Endothelial cell of umbilical vein (primary cell): ENCODE measurements around the gene OR10J4. TPM values are rescaled to one million over a fixed set of nuclear protein-coding genes. Genes with fewer than 3 reads are reported as not detected.

Experiments used
- BruUV-seq: library from RNA; stranded (reverse); fragments of 400-500 nt; replicated peaks from 2 replicates; lab custom pipeline; 2021; lab: Mats Ljungman, UMichigan
- CTCF ChIA-PET: fragments of 300-600, 350-600 bp; sonication (Branson Sonifier 250); formaldehyde crosslinking; loops from one replicate; lab custom pipeline; 2021; ENCODE audit warnings: antibody characterized with exemption, inconsistent platforms; lab: Charles Lee
- POLR2A ChIA-PET: fragments of 300-600, 350-600 bp; sonication (Branson Sonifier 250); formaldehyde crosslinking; loops from one replicate; lab custom pipeline; 2021; ENCODE audit warnings: antibody characterized with exemption, inconsistent platforms; lab: Charles Lee
- DNase-seq: peaks from one replicate; pipeline ENCODE4 v3.0.0-alpha.2; 2011; ENCODE audit warnings: low read depth, low spot score
- FAIRE-seq: peaks from 2 replicates; lab custom pipeline; 2011; peaks lifted over from hg19 to GRCh38; lab: Jason Lieb, UNC
- H2AFZ ChIP-seq: 2 replicates; pipeline ENCODE4 v1.6.0; 2012; ENCODE audit warnings: low read depth, low read length, control low read depth, inconsistent platforms
- H3K27ac ChIP-seq: 2 replicates; pipeline ENCODE4 v1.5.1; 2011; ENCODE audit warnings: low read depth, mild to moderate bottlenecking, control low read depth, low read length, moderate library complexity; ENCODE audit not compliant: insufficient read depth
- H3K27me3 ChIP-seq, 2 experiments: 2 replicates each; pipeline versions ENCODE4 v1.6.0 to v1.6.1; 2011; ENCODE audit warnings: low read length in 2 of 2, mixed read lengths in 1 of 2; ENCODE audit not compliant: control insufficient read depth in 2 of 2, insufficient read depth in 2 of 2
- H3K36me3 ChIP-seq, 2 experiments: 2 replicates in 1 of 2; 3 replicates in 1 of 2; pipeline ENCODE4 v1.5.1; 2011; ENCODE audit warnings: low read length in 2 of 2, mild to moderate bottlenecking in 1 of 2, moderate library complexity in 1 of 2; ENCODE audit not compliant: control insufficient read depth in 2 of 2, insufficient read depth in 2 of 2; ENCODE audit errors: extremely low read depth in 1 of 2
- H3K4me1 ChIP-seq: 3 replicates; pipeline ENCODE4 v1.5.1; 2011; ENCODE audit warnings: mild to moderate bottlenecking, low read length; ENCODE audit not compliant: control insufficient read depth, insufficient read depth; ENCODE audit errors: extremely low read depth
- H3K4me2 ChIP-seq: 2 replicates; pipeline ENCODE4 v1.6.1; 2011; ENCODE audit warnings: low read length, control low read depth, mixed read lengths; ENCODE audit not compliant: insufficient read depth
- H3K4me3 ChIP-seq, 3 experiments: fragments of 200-600 bp in 1 of 3; sonication (generic), shearing (Covaris generic) in 1 of 3; replicated peaks in 1 of 3; 2 replicates each; pipeline ENCODE4 v1.5.1; 2011 to 2016; ENCODE audit warnings: control low read depth in 3 of 3, low read length in 3 of 3, mild to moderate bottlenecking in 2 of 3, inconsistent platforms in 1 of 3, low read depth in 1 of 3, moderate library complexity in 1 of 3; ENCODE audit not compliant: insufficient read depth in 1 of 3
- H3K79me2 ChIP-seq: 2 replicates; pipeline ENCODE4 v1.6.0; 2012; ENCODE audit warnings: low read length, inconsistent platforms; ENCODE audit not compliant: control insufficient read depth, insufficient read depth
- H3K9ac ChIP-seq: replicated peaks from 2 replicates; pipeline ENCODE3; 2011; ENCODE audit warnings: low read length, control low read depth; ENCODE audit not compliant: insufficient read depth; ENCODE audit errors: extremely low read depth
- H3K9me1 ChIP-seq: replicated peaks from 3 replicates; pipeline ENCODE4 v1.6.0; 2011; ENCODE audit warnings: mild to moderate bottlenecking, low read length; ENCODE audit not compliant: control insufficient read depth, insufficient read depth; ENCODE audit errors: extremely low read depth
- H3K9me3 ChIP-seq: replicated peaks from 2 replicates; pipeline ENCODE4 v1.5.1; 2012; ENCODE audit warnings: low read length, inconsistent platforms; ENCODE audit not compliant: control insufficient read depth, insufficient read depth
- H4K20me1 ChIP-seq: replicated peaks from 2 replicates; pipeline ENCODE3; 2011; ENCODE audit warnings: mild to moderate bottlenecking, low read length; ENCODE audit not compliant: control insufficient read depth, insufficient read depth; ENCODE audit errors: extremely low read depth
- CTCF ChIP-seq, 2 donors: IDR thresholded peaks; 1 replicate in 1 of 2; 2 replicates in 1 of 2; pipeline ENCODE4 v1.5.1; 2011; ENCODE audit warnings: low read length in 2 of 2, mild to moderate bottlenecking in 2 of 2, moderate library complexity in 2 of 2, control low read depth in 1 of 2, inconsistent platforms in 1 of 2, low read depth in 1 of 2; ENCODE audit not compliant: insufficient read depth in 1 of 2; ENCODE audit errors: extremely low read depth in 1 of 2
- FOS ChIP-seq: IDR thresholded peaks from 2 replicates; pipeline ENCODE4 v1.6.1; 2011; ENCODE audit warnings: mild to moderate bottlenecking, low read length, moderate library complexity, borderline replicate concordance; ENCODE audit not compliant: insufficient read depth
- GATA2 ChIP-seq: IDR thresholded peaks from 2 replicates; pipeline ENCODE4 v1.7.0; 2011; ENCODE audit warnings: low read depth, mild to moderate bottlenecking, moderate library complexity, mixed read lengths, low read length; ENCODE audit not compliant: insufficient read length, insufficient read depth
- JUN ChIP-seq: IDR thresholded peaks from 2 replicates; pipeline ENCODE4 v1.6.1; 2011; ENCODE audit warnings: borderline replicate concordance, low read depth; ENCODE audit not compliant: insufficient read length, insufficient read depth
- MAX ChIP-seq: IDR thresholded peaks from 2 replicates; pipeline ENCODE4 v1.6.1; 2011; ENCODE audit not compliant: insufficient read depth, insufficient read length
- MYC ChIP-seq: IDR thresholded peaks from one replicate; pipeline ENCODE4 v1.6.1; 2011; ENCODE audit warnings: mild to moderate bottlenecking, low read depth, low read length
- POLR2AphosphoS5 ChIP-seq: IDR thresholded peaks from 2 replicates; pipeline ENCODE4 v1.6.1; 2012; ENCODE audit warnings: low read depth, mild to moderate bottlenecking, control low read depth, low read length, moderate library complexity; ENCODE audit not compliant: insufficient read depth
- dilution Hi-C: fragments of 300-500 bp; cut with MboI; formaldehyde crosslinking; loops from one replicate; pipeline ENCODE4 v1.15.0; 2019; ENCODE audit warnings: low sequenced_read_pairs; ENCODE audit not compliant: extremely low pct_ligation_motif_present
- intact Hi-C: fragments of 100-400 bp; cut with micrococcal nuclease; formaldehyde crosslinking; loops from one replicate; pipeline ENCODE4 v1.10.0; 2022
- polyA plus RNA-seq, 4 experiments: library from polyadenylated mRNA; depleted of rRNA in 3 of 4; stranded (reverse) in 3 of 4; unstranded in 1 of 4; fragments of >200 nt; gene quantifications; 2 replicates each; pipeline versions ENCODE4 v1.2.1 to v1.2.3, GENCODE V29; 2011 to 2012; ENCODE audit warnings: missing spikeins in 1 of 4
- total RNA-seq: library from RNA; stranded (reverse); gene quantifications from 2 replicates; pipeline ENCODE4 v1.2.3, GENCODE V29; 2021

OR10J4 gene
- total and polyA plus RNA-seq, 2 donors (not counting 3 experiments of a cell fraction or from before 2014, with no cell fraction given): not detected

- CTCF ChIA-PET: interaction anchor here (0.7 to 1.5 kb wide), 8 partner anchors 10 to 390 kb away, joined by 3 to 12 read pairs (median 4); partner anchors contain the start of gene DUSP23
- Histone ChIP-seq H3K4me3 (peak overlapping the region in 1 of 3 experiments; percentile 39), H2AFZ (no peak overlapping the region), H3K27ac (peak overlapping the region; percentile 90), H3K27me3 (no peaks in the 10 kb centered on the region), H3K36me3 (no peaks in the 10 kb centered on the region), H3K79me2 (no peaks in the 10 kb centered on the region), H3K9me1 (no peaks in the 10 kb centered on the region), H3K9me3 (no peaks in the 10 kb centered on the region), H3K9ac (peak overlapping the region; percentile 34), H3K4me2 (peak overlapping the region; percentile 85), H3K4me1 (peaks cover 10% of the 10 kb centered on the region), H4K20me1 (no peaks in the 10 kb centered on the region)
- dilution Hi-C loops: no loop called here
- intact Hi-C loops: loop anchor here (2.0 to 5.0 kb wide), 4 partner anchors 40 to 372 kb away; partner anchors contain the start of gene DUSP23
- DNase-seq: peak; percentile 98
- peak; percentile 94 for FAIRE-seq
- BruUV-seq: no TSS peak
- TF ChIP-seq MYC: no peak
- TF ChIP-seq FOS: peak; percentile 70
- TF ChIP-seq JUN: peak; percentile 72
- peak; percentile 45 for TF ChIP-seq POLR2AphosphoS5
- TF ChIP-seq MAX: no peak
- peak; percentile 98 for TF ChIP-seq GATA2
- POLR2A ChIA-PET: no interaction called here
Observed at GRCh38 chr1:159408862-159409400, 23.1 kb upstream of the OR10J4 start.

DNA sequence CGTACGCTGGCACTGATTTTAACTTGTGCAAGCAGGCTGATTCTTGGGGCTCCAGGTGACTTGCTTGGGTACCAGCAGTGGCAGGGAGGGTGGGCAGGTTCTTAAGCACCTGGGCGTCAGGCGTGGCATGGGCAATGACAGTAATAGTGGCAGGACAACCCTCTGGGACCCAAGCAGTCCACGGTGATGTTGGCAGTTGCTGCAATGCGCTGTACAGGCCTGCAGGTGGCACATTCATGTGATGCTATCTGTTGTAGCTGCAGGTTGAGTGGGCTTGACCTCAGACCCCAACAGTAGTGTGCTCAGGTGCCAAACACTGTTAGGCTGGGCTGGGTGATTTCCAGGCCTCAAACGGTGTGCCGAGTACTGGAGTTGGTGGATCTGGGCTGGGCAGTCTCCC lies 10.2 kb upstream of the OR10J4 start:
- TF ChIP-seq JUN (no peak), FOS (no peak), CTCF (IDR thresholded peaks at IDR 0.05; ENCODE audit: extremely low read depth in 1 of 2, insufficient read depth in 1 of 2, low read depth in 1 of 2, low read length in 2 of 2) (peak in 1 of 2 donors; percentile 22), MYC (no peak)
- CTCF ChIA-PET: no interaction called here
- BruUV-seq: no TSS peak
- Histone ChIP-seq H3K4me1 (no peaks in the 10 kb centered on the region), H3K4me2 (no peak overlapping the region), H4K20me1 (no peaks in the 10 kb centered on the region), H3K79me2 (no peaks in the 10 kb centered on the region), H3K27ac (no peak overlapping the region), H2AFZ (no peak overlapping the region), H3K9me3 (no peaks in the 10 kb centered on the region), H3K36me3 (no peaks in the 10 kb centered on the region), H3K9ac (no peak overlapping the region), H3K4me3 (no peak overlapping the region), H3K9me1 (no peaks in the 10 kb centered on the region), H3K27me3 (no peaks in the 10 kb centered on the region)
- FAIRE-seq (no peak), DNase-seq (no peak)
- POLR2A ChIA-PET: no interaction called here
- intact Hi-C loops (no loop called here), dilution Hi-C loops (no loop called here)
